MM.1S (cell line): ENCODE data around the gene GSTT2B.

Source experiments
- EZH2 ChIP-seq: fragments of 300-600 bp; sonication (generic); optimal IDR thresholded peaks from 2 replicates; pipeline ENCODE3; 2017; ENCODE audit warnings: low read depth, mild to moderate bottlenecking, antibody characterized with exemption, low read length, mixed read lengths
- EZH2phosphoT487 ChIP-seq: fragments of 300-600 bp; sonication (generic); IDR thresholded peaks from 2 replicates; pipeline ENCODE4 v1.6.1; 2018; ENCODE audit warnings: antibody characterized with exemption, low read length
- TF ChIP-seq, protein P1 (sequence below): fragments of 300-600 bp; sonication (generic); IDR thresholded peaks from 2 replicates; pipeline ENCODE4 v1.5.1; 2016; ENCODE audit warnings: antibody characterized with exemption, low read length, mixed read lengths

DNA sequence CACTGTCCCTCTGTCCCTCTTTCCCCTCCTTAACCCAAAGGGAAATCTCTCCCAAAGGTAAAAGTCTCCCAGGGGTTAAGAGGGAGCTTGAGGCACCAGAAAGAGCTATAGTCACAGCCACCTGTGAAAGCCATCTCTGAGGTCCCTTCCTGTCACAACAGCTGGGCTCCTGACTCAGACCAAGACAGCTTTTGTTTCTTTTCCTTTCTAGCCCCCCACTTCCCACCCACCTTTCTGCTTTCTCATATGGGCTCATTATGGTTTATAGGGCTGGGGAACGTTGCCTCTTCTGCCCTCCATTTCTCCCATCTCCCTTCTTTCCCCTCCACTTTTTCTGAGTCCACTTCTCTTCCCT is 47.7 kb downstream of the GSTT2B start:
- TF ChIP-seq, protein P1, sequence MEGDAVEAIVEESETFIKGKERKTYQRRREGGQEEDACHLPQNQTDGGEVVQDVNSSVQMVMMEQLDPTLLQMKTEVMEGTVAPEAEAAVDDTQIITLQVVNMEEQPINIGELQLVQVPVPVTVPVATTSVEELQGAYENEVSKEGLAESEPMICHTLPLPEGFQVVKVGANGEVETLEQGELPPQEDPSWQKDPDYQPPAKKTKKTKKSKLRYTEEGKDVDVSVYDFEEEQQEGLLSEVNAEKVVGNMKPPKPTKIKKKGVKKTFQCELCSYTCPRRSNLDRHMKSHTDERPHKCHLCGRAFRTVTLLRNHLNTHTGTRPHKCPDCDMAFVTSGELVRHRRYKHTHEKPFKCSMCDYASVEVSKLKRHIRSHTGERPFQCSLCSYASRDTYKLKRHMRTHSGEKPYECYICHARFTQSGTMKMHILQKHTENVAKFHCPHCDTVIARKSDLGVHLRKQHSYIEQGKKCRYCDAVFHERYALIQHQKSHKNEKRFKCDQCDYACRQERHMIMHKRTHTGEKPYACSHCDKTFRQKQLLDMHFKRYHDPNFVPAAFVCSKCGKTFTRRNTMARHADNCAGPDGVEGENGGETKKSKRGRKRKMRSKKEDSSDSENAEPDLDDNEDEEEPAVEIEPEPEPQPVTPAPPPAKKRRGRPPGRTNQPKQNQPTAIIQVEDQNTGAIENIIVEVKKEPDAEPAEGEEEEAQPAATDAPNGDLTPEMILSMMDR, result no peak
- no peak for TF ChIP-seq EZH2
- TF ChIP-seq EZH2phosphoT487, result no peak
